COLO829 (cell line): ENCODE data around the gene TPPP.

Experiments
- DNase-seq: peaks from one replicate; pipeline ENCODE4 v3.0.0; 2012; ENCODE audit warnings: low spot score

TPPP gene

DNA sequence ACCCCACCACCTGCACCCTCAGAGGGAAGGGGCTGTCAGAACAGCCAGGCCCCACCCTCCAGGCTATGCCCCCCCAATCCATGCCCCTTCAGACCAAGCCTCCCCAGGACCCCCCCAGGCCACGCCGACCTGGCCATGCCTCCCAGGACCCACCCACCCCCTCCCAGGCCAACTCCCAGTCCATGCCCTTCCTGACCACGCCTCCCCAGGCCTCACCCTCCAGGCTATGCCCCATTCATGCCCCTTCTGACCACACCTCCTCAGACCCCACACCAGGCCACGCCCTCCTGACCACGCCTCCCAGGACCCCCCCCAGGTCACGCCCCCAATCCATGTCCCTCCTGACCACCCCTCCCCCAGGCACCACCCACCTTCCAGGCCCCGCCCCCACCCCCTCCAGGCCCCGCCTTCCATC is 27.6 kb downstream of the TPPP start:
- DNase-seq, result no peak

DNA sequence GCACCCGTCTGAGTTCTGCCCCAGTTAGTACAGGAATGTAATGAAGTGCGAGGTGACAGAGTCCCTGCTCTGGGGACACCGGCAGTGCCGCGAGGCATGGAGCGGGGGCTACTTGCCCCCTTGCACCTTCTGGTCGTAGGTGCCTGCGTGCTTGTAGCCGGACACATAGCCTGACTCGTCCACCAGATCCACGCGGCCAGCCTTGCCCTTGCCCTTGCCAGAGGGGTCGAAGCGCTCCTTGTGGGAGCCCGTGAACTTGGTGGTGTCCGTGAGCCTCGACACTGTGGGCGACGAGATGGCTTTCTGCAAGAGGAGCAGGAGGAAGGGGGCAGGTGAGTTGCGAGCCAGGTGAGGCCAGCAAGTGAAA is 28.2 kb downstream of the TPPP start:
- DNase-seq, result no peak

DNA sequence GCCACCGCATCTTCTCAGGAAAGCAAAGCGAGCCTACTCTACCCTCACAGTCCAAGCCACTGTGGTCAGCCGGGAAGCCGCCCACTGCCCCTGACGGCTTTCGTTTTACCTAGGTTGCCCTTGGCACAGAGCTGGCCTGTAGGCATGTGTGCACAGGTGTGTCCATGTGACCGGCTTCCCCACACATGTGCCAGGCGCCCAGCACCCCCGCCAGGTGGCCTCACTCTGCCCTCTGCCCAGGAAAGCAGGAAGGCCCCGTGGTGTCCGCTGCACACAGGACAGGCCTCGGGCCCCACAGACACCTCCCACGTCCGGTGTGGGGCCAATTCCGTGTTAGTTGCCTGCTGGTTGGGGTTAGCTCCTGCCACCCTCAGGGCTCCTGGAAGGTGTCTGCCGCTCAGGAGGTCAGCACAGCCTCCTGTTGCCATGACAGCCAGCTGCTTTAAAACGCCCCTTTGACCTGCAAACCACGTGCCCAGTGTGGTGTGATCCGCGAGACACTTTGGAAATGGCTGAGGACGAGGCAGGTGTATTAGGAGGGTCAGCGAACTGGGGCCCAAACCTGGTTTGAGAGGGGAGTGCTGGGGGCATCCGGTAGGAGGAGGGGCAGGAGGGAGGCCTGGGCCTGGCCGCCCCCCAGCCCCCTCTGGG is 28.7 kb downstream of the TPPP start:
- DNase-seq, result no peak

DNA sequence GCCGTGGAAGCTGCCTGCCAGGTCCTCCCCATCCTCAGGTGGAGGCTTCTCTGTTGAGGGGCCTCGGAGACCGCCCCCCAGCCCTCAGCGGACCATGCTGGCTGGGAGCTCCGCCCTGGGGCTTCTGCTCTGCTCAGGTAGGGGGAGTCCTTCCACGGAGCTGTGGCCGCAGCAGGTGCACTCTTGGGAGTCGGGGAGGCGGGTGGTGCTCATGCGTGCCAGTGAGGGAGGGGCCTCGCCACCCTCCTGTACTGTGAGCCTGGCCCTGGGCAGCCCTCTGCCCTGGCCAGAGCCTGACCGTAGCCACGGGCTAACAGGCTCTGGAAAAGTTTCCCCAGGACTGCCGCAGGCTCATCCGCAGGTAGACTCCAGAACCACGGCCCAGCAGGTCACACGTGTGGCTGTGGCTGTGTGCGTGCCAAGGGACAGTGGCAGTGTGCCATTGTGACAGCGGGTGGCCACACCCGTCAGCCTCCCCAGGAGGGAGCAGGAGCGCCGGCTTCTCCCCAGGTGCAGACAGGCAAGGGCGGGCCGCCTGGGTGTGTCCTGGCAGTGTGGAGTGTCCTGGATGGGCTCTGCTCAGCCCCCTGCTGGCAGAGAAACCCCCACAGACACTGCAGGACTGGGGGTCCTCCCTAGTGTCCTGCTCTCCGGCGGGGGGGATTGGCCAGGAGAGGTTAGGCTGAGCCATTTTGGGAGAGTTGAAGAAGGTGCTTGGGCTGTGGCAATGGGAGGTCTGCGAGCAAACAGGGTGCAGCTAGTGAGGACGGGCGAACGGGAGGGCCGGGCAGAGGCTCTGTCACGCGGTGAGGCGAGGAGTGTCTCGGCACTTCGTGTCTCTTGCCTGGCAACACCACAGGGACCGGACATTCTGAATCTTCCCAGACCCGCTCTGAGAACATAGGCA is 29.5 kb downstream of the TPPP start:
- no peak for DNase-seq

DNA sequence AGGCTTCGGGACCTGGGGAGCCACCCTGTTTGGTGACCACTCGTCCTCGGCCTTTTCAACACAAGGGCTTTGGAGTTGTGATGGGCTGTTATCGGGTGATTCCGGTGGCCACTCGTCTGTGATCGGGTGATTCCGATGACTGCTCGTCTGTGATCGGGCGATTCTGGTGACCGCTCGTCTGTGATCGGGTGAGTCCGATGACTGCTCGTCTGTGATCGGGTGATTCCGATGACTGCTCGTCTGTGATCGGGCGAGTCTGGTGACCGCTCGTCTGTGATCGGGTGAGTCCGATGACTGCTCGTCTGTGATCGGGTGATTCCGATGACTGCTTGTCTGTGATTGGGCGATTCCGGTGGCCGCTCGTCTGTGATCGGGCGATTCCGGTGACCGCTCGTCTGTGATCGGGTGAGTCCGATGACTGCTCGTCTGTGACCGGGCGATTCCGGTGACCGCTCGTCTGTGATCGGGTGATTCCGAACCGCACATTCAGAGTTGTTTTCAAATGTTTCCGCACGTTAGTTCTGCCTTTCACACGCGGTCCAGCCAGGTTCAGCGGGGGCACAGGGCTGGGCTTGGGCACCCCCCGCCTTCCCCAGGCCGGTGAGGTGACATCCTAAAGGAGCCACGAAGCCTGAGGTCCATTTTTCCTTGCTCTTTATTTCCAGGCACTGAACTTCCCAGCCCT is 30.3 kb downstream of the TPPP start:
- no peak for DNase-seq

DNA sequence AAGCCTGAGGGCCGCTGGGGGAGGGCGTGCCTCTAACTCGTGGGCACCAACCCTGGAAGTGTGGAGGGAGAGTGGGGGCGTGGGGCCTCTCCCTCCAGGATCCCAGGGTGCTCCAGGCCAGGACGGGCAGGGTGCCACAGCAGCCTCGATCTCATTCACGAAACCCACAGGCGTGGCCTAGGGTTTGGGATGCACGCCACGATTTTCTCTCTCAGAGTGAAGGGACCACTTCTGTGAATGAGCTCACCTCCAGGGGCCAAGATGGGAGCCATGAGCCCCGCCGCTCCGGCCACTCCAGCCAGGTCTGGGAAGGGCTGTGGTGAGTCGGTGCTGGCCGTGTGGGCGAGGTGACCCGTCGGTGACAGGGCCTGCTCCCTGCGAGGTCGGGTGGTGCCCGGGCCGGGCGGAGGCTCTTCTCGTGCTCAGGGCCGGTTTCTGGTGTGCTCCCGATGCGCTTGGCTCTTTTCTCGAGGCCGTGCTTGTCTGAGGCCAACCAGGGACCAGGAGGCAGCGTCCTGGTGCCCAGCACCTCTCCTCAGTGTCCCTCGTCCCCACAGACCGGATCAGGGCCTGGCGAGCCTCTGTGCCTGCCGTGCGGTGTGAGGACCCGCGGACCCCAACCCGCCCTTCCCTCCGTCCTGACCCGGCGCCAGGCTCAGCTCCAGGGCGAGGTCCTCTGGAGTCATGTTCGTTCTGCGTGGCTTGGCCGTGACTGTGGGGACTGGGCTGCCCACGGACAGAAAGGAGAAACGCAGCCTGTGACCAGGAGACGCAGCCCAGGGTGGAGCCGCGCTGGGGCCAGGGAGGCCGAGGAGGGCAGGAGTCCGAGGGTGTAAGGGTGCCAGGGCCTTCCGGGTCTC is 31.0 kb downstream of the TPPP start:
- no peak for DNase-seq

DNA sequence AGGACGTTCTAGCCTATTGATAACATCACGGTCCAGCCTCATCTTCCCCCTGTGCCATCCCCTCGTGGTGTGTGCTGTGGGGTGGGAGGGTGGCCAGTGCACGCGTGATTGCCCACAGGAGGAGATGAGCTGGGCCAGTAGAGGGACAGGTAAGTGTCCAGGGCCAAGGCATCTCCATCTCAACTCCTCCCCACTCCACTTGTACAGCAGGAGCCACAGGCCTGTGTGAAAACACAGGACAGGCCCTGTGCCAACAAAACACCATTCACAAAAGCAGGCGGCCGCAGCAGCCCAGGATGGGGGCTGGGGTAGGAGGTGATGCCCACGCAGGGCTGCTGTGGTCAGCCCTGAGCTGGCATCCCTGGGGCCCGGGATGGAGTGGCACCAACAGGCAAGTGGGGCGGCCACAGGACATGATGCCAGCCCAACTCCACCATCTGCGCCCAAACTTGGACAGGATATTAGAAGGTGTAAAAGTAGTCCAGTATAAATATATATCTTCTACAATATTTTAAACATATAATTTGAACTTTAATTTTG is 32.6 kb downstream of the TPPP start:
- no peak for DNase-seq

DNA sequence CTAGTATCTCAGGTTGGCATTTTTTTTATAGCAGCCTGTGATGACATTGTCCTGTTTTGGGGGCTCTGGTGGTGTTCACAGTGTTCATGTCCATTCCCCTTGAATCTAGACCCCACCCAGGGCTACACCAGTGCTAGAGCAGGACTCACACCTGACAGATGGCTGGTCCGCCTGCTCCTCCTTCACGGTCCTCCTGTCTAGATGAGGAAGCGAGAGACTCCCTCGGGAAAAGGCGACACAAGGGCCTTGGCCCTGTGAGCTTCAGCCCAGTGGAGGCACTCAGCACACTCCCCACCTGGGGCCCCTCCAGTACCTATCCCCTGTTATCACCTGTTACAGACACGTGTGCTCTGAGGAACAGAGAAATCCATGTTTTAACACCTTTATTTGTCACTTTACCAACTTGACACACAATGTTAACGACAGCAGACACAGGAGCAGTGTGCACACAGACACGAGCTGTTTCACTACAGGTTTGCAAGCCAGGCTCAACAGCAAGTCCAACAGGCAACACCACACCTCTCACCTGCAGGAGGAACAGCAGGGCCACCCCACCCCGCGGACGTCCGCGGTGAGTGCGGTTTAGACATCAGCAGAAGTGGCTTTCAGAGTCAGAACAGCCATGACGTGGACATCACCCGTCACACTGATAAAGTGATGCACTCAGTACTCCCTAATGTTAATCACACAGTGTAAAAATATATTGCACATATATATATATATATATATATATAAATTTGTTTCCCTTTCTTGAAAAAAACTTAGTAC is 33.5 kb downstream of the TPPP start:
- no peak for DNase-seq

DNA sequence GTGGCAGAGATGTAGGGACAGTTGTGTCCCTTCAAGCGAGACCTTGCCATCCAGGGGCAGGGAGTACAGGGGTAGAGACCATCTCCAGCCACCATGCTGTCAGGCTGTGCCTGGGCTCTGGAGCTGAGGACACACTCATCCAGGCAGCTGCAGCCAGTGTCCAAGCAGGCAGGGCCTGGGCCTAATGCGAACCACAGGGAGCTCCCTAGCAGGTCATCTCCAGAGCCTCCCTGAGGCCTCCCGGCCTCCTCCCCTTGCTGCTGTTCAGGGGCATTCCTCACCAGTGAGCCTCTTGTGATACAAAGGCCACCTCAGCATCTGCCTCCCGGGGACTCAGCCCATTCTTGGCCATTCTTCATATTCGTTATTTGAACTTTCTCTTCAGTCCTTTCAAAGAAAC is 35.0 kb downstream of the TPPP start:
- DNase-seq, result no peak

DNA sequence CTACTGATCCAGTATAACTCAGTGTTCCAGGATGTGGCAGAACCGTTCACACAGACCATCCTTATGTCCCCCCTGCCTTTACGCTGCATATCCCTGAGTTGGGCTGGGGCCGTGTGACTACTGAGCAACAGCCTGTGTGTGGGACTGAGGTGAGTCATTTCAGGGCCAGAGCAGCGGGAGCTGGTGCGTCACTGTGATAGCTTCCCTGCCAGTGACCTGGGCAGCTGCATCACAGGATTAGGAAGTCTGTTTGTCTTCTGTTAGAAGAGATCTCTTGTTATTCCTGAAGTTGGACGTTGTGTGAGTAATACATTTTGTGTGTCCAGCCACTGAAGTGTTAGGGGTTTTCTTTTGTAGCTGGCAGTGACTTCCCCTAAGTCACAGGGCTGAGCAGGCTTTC is 35.6 kb downstream of the TPPP start:
- peak; percentile 34 for DNase-seq

DNA sequence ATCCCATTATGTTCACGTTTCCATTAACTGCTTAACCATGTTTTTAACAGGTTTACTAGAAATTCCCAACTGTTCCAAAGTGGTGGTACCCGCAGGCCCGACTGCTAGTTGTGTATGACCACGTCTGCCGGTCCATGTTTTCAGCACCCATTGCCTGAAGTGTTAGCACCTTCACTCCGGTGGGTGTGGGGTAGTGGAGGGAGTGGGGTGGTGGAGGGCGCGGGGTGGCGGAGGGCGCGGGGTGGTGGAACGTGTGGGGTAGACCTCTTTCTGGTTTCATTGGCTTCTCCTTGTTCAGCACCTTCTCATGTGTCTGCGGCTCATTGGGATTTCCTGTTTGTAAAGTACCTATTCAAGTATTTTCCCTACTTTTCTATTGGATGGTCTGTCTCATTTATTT is 37.7 kb downstream of the TPPP start:
- no peak for DNase-seq

DNA sequence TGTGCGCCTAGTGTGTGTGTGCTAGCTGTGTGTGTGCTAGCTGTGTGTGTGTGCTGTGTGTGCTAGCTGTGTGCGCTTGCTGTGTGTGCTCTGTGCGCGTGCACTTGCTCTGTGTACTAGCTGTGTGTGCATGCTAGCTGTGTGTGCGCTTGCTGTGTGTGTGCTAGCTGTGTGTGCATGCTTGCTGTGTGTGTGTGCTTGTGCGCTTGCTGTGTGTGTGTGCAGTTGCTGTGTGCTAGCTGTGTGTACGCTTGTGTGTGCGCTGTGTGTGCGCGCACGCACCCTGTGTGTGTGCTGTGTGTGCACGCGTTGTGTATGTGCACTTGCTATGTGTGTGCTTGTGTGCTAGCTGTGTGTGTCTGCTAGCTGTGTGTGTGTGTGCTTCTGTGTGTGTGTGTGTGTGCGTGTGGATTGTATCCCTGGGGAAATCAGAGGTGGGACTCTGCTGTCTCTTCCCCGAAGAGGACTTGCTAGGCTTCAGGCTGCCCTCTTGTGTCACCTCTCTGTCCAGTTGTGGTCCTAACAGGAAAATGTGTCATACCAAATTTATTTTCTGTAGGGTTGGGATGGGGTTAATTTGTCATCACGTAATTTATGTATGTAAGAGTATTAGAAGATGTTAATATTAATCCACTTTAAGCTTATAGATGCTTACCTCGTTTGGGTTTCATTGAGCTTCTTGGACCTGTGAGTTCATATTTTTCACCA is 38.9 kb downstream of the TPPP start:
- no peak for DNase-seq

DNA sequence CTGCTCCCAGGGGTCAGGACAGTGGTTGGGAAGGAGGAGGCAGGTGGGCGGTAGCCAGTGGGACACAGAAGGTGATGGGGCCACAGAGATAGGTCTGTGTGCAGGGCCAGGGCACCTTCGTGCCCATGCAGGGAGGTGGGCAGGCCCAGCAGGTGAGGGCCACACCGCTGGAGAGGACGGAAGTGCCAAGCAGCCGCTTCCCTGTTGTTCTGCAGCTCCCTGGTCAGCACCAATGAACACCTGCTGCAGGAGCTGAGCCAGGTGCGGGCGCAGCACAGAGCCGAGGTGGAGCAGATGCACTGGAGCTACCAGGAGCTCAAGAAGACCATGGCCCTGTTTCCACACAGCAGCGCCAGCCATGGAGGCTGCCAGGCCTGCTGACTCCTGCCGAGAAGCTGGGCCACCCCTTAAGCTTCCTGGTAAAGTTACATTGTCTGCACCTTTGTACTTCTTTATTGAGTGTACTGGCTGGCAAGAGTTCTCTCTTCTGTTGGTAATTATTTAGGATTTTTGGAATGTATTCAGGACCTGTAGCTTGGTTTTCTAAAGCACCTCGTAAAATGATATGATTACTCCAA is 40.3 kb downstream of the TPPP start:
- DNase-seq, result no peak

DNA sequence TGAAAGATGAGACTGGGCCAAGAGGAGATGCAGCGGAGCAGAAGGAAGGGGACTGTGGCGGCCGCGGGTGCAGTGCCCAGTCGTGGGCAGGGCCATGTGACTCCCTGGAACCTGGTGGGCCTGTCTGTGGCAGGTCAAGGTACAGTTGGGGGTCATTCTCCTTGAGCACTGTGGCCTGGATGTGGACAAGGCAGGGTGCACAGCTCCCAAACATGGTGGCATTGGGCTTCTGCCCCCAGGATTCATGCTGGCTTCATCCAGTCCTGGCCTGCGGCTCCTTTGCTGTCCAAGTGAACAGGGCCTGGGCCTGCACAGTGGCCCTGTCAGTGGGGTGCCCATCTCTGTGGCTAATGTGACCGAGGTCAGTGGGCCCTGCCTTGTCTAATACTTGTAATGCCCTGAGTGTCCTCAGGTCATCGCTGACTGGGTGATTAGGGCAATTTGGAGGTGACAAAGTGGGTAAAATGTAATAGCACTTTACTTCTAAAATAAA is 41.1 kb downstream of the TPPP start:
- no peak for DNase-seq

DNA sequence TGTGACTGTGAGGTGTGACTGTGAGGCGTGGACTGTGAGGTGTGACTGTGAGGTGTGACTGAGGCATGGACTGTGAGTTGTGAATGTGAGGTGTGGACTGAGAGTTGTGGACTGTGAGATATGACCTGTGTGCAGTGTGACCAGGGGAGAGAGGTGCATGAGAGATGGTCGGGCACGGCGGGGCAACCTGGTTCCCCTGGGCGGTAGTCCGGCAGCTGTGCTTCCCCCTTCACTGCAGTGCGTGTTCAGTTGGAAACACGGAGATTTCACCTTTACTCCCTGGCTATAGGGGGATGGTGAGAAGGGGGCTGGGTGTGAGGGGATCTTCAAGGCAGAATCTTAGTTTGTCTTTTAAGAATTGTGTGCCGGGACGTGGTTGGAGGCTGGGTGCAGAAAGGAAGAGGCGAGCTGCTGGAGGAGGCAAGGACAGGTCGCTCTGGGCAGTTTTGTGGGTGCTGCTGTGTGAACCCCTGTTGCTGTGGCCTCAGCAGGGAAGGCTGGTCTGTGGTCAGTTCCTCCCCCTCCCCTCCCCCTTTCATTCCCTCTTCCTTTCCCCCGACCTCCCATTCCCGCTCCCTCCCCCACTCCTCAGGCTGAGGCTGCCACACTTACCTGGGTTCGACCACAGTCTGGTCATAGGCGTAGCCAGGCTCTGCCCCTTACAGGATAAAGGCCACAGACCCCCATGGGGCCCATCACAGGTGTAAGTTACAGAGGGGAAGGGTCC is 41.7 kb downstream of the TPPP start:
- no peak for DNase-seq

DNA sequence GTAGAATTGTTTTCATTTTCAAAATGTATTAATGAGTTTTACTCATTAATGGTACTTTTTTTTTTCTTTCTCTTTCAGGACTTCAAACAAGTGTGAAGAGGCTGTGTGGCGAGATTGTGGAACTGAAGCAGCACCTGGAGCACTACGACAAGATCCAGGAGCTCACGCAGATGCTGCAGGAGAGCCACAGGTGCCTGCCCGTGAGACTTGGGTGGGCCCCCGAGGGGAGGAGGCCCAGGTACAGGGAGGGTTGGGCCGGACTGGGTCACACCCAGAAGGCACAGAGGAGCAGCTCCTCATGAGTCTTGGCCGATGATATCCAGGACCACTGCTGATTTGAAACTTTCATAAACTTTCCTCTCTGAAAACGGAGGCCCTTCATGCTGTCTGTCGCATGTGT is 45.4 kb downstream of the TPPP start:
- no peak for DNase-seq

DNA sequence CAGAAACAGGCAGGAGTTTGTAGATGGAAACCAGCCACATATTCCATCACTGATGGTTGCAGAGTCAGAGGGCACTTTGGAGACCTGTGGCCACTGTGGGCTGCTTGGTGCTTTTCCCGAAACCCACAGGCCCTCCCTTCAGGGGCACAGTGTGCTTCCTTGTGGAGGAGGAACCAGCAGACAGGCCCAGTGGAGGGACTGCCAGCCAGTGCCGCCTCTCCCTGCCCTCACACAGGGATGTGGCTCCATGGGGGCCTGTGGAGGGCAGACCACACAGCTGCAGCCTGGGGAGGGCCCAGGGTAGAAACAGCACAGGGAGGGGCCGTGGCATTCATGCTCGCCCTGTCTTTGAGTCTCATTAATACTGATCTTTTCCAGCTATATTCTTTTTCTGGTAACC is 45.8 kb downstream of the TPPP start:
- DNase-seq, result no peak

DNA sequence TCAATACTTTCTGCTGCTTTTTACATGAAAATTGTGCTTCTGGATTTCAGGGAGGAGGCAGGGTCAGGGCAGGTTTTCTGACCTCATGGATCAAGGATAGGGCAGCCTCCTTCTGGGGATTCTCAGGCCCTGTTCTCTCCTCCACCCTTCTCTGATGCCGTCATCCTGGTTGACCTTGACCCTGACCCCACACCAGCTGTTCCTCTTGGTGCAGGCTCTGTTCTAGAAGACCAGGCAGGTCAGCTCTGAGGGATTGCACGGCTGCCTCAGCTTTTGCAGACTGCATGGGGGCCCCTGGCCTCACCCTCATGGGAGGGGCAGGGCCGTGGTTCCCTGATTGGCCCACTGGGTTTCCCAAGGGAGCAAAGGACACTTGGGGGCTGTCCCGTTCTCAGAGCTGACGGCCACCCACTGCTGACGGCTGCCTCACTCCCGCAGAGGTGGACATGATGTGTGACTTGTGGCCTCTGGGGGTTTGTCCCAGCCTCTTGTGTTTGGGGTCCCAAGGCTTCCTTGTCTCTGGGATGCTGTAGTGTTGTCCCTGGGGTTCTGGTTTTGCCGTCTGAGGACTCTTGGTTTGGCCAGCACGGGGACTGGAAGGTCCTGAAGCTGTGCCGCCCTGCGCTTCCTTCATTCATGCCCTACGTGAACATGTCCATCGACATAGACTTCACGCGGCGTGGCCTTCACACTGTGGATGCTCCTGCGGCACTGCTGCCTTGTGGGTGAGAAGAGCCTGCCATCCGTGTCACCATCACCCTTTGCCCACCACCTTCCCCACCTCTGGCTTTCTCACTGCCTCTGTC is 46.6 kb downstream of the TPPP start:
- DNase-seq, result no peak
